GM12865 (cell line): ENCODE measurements around the gene NEDD4L.
"Not testable (repeated sequence)": the region's sequence is repeated elsewhere in the genome, so short reads cannot be mapped to it uniquely, and the experiment has no call there.

Experiments used
- DNase-seq: peaks from one replicate; pipeline ENCODE4 v3.0.0; 2010; ENCODE audit warnings: low read depth
- H3K4me3 ChIP-seq: 2 replicates; pipeline ENCODE4 v1.5.1; 2011; ENCODE audit warnings: mild to moderate bottlenecking, low read depth, low read length, control low read depth
- TF ChIP-seq, protein P1 (sequence below): IDR thresholded peaks from 2 replicates; pipeline ENCODE4 v1.5.1; 2011; ENCODE audit warnings: low read length, control low read depth, low read depth, inconsistent platforms; ENCODE audit not compliant: insufficient read depth; ENCODE audit errors: missing control alignments

Gene NEDD4L

GRCh38 chr18:58046093-58046793, 2.2 kb downstream of the NEDD4L start:
- no peak for DNase-seq
- no peak overlapping the region for H3K4me3 ChIP-seq
- TF ChIP-seq, protein P1, sequence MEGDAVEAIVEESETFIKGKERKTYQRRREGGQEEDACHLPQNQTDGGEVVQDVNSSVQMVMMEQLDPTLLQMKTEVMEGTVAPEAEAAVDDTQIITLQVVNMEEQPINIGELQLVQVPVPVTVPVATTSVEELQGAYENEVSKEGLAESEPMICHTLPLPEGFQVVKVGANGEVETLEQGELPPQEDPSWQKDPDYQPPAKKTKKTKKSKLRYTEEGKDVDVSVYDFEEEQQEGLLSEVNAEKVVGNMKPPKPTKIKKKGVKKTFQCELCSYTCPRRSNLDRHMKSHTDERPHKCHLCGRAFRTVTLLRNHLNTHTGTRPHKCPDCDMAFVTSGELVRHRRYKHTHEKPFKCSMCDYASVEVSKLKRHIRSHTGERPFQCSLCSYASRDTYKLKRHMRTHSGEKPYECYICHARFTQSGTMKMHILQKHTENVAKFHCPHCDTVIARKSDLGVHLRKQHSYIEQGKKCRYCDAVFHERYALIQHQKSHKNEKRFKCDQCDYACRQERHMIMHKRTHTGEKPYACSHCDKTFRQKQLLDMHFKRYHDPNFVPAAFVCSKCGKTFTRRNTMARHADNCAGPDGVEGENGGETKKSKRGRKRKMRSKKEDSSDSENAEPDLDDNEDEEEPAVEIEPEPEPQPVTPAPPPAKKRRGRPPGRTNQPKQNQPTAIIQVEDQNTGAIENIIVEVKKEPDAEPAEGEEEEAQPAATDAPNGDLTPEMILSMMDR: no peak

DNA sequence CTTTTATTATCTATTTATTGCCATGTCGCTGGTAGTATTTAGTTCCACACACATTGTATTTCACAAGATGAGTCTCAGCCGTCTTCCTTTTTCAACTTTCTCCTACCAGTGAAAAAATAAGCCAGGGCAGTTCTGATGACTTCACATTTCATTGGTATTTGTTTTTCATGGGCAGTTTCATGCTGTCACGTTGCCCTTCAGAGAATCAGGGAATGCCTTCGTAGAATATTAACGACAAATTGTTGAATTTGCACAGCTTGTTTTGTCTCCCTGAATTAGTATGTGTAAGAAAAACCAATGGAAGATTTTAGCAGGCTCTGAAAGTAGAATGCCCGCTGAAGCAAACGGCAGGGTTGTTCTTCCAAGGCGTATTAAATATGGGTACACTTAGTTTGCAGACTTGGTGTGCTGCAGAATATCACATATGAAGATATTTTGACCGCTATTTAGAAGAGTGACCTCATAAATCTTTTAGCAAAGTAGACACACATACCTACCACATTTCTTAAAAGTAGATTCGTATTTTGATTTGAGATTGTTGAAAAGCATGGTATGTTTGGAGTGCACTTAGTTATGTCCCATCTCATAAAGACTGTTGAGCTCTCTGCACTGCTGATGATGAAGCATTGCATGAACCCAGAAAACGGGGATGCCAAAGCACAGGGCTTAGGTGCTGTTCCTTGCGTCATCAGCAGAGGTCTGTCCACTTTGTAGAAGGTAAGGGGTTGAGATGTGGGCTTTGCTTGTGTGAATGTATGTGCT, 2.9 kb downstream of the NEDD4L start:
- no peak for DNase-seq
- TF ChIP-seq, protein P1: no peak
- no peak overlapping the region for H3K4me3 ChIP-seq

DNA sequence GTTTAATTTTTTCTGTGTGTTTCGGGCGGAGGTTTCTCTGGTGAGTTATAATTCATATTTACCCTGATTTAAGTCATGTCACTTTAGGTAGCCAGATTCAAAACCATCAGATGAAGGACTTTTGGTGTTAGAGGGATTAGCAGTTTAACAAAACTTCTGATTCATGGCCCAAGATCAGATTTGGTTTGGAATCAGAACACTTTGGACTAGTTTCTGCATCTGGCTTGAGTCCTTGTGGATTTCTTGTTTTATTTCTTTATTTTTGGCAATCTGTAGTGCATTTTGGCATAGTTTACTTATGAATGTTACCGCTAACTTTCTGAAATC, 3.5 kb downstream of the NEDD4L start:
- TF ChIP-seq, protein P1: no peak
- no peak overlapping the region for H3K4me3 ChIP-seq
- DNase-seq: no peak

DNA sequence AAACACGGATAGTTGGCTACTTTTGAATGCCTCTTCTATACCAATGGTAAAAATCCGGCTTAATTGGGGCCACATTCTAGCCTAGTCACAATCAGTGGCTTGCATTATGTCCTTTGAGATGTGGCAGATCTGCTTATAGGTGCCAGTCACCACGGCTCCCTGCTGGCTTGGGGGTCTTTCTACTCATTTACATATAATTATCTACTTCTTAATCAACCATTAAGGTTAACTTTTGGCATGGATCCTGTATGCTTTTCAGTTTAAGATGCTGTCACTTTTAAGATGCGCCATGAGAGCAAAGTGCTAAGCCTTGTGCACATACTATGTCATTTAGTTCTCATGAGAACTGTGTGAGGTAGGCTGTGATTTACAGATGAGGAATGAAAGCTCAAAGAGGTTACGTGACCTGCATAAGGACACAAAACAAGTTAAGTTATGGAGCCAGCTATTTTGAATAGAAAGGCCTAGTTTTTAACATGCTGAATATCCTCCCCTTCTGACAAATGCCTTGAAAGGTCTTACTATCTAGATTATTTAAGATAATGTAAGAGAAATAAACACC, 4.1 kb downstream of the NEDD4L start:
- no peak for DNase-seq
- TF ChIP-seq, protein P1: no peak
- no peak overlapping the region for H3K4me3 ChIP-seq

- DNase-seq: no peak
- no peak overlapping the region for H3K4me3 ChIP-seq
- TF ChIP-seq, protein P1: no peak
Measured at GRCh38 chr18:58049000-58049688, 5.1 kb downstream of the NEDD4L start.

DNA sequence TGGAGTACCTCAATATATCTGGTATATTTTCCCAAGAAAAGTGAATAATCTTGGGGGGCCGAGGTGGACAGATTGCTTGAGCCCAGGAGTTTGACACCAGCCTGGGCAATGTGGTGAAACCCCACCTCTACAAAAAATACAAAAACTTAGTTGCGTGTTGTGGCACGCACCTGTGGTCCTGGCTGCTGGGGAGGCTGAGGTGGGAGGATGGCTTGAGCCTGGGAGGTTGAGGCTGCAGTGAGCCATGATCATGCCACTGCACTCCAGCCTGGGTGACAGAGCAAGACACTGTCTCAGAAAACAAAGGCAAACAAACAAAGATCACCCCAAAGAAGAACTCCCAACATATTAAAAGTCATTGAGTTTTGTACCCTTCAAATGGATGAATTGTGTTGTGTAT, 6.9 kb downstream of the NEDD4L start:
- H3K4me3 ChIP-seq, DNase-seq: not testable (repeated sequence)

DNA sequence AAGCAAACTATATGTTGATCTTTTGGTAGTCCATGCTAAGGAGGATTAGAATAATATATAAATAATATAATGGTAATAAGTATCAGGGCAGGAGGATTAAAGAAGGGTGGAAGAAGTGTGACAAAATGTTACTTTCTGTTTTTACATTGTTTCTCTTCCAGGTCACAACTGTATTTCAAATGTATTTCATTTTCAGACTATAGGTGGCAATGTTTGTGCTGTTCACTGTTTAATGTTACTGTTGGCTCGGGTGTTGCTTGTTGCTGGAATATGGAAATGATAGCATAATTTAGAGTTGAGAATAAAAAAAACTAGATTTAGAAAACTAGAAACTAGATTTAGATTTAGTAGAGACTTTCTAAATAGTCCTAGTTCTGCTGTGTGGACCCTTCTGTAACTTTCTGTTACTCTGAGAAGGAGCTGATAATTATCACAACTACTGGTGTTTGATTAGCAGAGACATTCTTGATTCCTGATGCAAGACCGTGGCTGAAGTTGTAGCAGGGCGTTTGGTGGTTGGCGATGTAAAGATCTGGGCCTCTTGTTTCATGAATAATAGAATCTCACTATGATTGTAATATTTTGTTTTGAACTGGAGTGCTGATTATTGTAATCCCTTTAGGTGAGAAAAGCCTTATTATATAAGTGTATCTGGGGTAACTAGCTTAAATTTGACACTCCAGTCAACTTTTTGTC, 7.9 kb downstream of the NEDD4L start:
- DNase-seq: peak; percentile 25
- H3K4me3 ChIP-seq: no peak overlapping the region
- TF ChIP-seq, protein P1: no peak
